AG10803 (cell line): ENCODE measurements around the gene DUSP5.
A peak's percentile ranks its signal among the peaks of the same experiment; 100 is the strongest.

Experiments used
- DNase-seq: peaks from one replicate; pipeline ENCODE4 v3.0.0; 2010; ENCODE audit warnings: low read depth
- H3K4me3 ChIP-seq: 2 replicates; pipeline ENCODE4 v1.5.1; 2011; ENCODE audit warnings: mild to moderate bottlenecking, low read length, control low read depth
- TF ChIP-seq, protein P1 (sequence below): conservative IDR thresholded peaks from 2 replicates; pipeline ENCODE4 v1.5.1; 2011; ENCODE audit warnings: mild to moderate bottlenecking, low read length, control low read depth, inconsistent platforms

DUSP5 gene

DNA sequence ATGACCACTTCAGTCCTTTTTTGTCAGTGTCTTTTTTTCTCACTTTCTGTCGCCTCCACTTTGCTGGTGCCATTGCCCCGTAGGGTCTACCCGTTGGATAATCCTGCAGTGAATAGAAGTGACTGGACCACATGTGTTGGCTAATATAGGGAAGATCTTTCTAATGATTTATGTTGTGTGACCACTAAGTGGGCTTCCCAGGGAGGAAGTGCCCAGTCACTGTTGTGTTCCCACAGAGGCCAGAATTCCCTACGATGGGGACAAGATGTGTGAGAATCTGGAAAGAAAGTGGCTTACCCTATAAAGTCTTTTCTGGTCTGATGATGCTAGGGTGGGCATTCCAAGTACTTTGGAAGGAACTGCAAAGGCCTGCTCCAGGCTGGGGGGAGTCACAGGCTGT lies 41.4 kb downstream of the DUSP5 start:
- TF ChIP-seq, protein P1, sequence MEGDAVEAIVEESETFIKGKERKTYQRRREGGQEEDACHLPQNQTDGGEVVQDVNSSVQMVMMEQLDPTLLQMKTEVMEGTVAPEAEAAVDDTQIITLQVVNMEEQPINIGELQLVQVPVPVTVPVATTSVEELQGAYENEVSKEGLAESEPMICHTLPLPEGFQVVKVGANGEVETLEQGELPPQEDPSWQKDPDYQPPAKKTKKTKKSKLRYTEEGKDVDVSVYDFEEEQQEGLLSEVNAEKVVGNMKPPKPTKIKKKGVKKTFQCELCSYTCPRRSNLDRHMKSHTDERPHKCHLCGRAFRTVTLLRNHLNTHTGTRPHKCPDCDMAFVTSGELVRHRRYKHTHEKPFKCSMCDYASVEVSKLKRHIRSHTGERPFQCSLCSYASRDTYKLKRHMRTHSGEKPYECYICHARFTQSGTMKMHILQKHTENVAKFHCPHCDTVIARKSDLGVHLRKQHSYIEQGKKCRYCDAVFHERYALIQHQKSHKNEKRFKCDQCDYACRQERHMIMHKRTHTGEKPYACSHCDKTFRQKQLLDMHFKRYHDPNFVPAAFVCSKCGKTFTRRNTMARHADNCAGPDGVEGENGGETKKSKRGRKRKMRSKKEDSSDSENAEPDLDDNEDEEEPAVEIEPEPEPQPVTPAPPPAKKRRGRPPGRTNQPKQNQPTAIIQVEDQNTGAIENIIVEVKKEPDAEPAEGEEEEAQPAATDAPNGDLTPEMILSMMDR, result no peak
- H3K4me3 ChIP-seq, result no peak overlapping the region
- DNase-seq, result no peak

- H3K4me3 ChIP-seq, result no peak overlapping the region
- TF ChIP-seq, protein P1, result no peak
- DNase-seq, result no peak
Observed at GRCh38 chr10:110540031-110540430, 42.3 kb downstream of the DUSP5 start.

DNA sequence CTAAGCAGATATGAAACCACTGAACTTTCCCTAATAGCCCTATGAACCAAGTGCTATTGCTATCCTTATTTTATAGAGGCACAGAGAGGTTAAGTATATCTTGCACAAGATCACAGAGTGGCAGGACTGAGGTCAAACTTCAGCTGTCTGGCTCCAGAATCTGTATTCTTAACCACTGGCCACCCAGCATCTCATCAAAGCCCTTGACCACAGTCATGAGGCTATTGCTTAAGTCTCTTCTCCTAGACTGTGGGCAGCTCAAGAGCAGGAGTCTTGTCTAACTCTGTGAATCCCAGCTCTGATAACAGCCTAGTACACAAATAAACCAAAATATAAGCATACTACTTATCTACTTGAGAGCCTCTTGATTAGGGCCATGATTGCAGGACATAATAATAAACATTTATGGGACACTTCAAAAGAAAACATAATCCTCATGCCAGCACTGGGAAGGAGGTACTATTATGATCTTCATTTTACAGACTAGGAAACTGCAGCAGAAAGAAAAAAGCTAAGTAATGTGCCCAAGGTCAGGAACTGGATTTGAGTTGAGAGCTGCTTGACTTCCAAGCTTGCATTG lies 47.3 kb downstream of the DUSP5 start:
- DNase-seq, result peak; percentile 76
- H3K4me3 ChIP-seq, result no peak overlapping the region
- TF ChIP-seq, protein P1, result no peak

- H3K4me3 ChIP-seq, result no peak overlapping the region
- TF ChIP-seq, protein P1, result no peak
- peak; percentile 10 for DNase-seq
Observed at GRCh38 chr10:110546077-110546476, 48.4 kb downstream of the DUSP5 start.

DNA sequence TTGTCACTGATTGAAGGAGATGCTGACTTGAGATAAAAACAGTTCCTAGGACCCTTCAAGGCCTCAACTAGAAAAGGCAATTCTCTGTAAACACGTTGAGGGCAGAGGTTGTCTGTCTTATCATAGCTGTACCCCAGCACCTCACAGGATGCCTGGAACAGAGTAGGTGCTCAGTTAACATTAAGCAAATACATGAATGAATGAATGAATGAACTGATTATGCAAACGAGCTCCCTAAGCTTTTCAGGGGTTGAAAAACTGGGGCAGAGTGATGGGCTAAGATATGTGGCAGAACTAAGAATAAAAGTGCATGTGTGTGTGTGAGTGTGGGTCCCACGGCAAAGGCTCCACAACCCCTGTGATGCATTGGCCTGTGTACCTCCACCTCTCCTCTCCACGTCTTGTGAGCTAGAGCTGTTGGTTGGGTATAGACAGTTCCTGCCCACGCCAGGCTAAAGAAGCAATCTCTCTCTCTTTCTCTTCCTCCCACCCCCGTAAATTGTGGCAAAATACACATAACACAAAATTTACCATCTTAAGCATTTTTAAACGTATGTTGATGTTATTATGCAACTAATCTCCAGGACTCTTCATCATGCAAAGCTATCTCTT lies 48.9 kb downstream of the DUSP5 start:
- no peak overlapping the region for H3K4me3 ChIP-seq
- no peak for DNase-seq
- TF ChIP-seq, protein P1, result no peak

- H3K4me3 ChIP-seq, result no peak overlapping the region
Observed at GRCh38 chr10:110547139-110547761, 49.5 kb downstream of the DUSP5 start.

More at GRCh38 chr10:110547139-110547761, 49.5 kb downstream of the DUSP5 start:
- DNase-seq, result peak; percentile 72
- TF ChIP-seq, protein P1, result peak; percentile 87
